CD4-positive, alpha-beta T cell treated with Interleukin-2 at 100 ng/mL for 4 hours (primary cell): ENCODE data around the gene SF3B2.
A peak's percentile ranks its signal among the peaks of the same experiment; 100 is the strongest.
"Not testable (repeated sequence)": the region's sequence is repeated elsewhere in the genome, so short reads cannot be mapped to it uniquely, and the experiment has no call there.

ENCODE experiments used
- DNase-seq: peaks from one replicate; pipeline ENCODE4 v3.0.0-alpha.2; 2020; ENCODE audit warnings: low spot score

SF3B2 gene

GRCh38 chr11:66111158-66111557 lies 59.0 kb downstream of the SF3B2 start:
- DNase-seq: no peak

DNA sequence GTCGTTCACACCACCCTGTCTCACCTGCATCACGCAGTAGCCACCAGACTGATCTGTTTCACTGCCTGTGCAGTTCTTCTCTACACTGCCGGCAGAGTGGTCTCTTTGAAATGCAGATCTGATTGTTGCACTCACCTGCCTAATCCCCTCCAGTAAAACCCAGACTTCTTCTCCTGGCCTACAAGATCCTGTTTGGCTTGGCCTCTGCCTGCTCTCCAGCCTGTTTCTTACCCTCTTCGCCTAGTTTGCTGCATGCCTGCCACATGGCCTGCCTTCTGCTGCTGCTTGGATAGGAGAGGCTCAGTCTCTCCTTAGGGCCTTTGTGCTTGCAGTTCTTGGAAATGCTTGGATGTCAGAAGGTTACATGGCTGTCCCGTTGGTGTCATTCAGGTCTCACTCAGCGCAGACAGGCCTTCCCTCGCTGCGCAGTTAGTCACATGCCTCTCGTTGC lies 59.9 kb downstream of the SF3B2 start:
- DNase-seq: no peak

- DNase-seq: no peak
These were observed 60.7 kb downstream of the SF3B2 start for GRCh38 chr11:66112601-66113499.

DNA sequence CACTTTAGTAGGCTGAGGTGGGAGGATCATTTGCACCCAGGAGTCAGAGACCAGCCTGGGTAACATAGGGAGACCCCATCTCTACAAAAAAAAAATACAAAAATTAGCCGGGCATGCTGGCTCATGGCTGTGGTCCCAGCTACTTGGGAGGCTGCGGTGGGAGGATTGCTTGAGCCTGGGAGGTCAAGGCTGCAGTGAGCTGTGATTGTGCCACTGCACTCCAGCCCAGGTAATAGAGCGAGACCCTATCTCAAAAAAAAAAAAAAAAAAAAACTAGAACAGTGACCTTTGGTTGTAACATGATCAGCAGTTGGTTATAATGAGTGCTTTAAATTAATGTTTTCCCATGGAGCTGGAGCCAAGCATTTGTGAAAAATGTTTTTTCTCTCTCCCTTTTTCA lies 62.8 kb downstream of the SF3B2 start:
- not testable (repeated sequence) for DNase-seq

GRCh38 chr11:66115638-66116301 lies 63.6 kb downstream of the SF3B2 start:
- peak; percentile 66 for DNase-seq

DNA sequence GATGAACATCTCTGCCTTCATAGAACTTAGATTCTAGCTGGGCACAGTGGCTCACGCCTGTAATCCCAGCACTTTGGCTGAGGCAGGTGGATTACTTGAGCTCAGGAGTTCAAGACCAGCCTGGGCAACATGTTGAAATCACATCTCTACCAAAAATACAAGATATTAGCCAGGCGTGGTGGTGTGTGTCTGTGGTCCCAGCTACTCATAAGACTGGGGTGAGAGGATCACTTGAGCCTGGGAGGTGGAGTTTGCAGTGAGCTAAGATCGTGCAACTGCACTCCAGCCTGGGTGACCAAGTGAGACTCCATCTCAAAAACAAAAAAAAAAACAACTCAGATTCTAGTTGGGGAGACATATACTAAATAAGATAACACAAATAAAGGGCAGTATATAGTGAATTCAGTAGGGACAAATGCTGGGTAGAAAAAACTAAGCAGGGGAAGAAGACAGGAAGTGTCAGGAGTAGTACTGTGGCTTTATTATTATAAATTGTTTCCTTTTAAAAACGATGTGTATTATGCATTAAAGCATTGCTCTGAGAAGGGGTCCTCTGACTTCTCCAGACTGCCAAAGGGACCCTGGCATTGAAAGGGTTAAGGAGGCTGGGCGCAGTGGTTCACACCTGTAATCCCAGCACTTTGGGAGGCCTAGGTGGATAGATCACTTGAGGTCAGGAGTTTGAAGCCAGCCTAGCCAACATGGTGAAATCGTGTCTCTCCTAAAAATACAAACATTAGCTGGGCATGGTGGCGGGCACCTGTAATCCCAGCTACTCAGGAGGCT lies 64.6 kb downstream of the SF3B2 start:
- DNase-seq: peak; percentile 18

GRCh38 chr11:66118847-66119246 lies 66.7 kb downstream of the SF3B2 start:
- no peak for DNase-seq
